Stimulated activated CD8-positive, alpha-beta memory T cell treated with anti-CD3 and anti-CD28 coated beads, Interleukin-7, amount 100 ng/mL, for 24 hours (primary cell): ENCODE data around the gene DMPK.
"Not testable (repeated sequence)": the region's sequence is repeated elsewhere in the genome, so short reads cannot be mapped to it uniquely, and the experiment has no call there.

Source experiments
- DNase-seq: peaks from one replicate; pipeline ENCODE4 v3.0.0-alpha.2; 2020; ENCODE audit warnings: low read depth

The DMPK gene

GRCh38 chr19:45814851-45815480, 32.7 kb upstream of the DMPK start, which contains the start of gene RSPH6A:
Gene RSPH6A (minus strand): TSS chr19:45815308. CDS start chr19:45815176, 132 bp downstream.
- DNase-seq, result no peak

GRCh38 chr19:45814166-45814780, 32.0 kb upstream of the DMPK start:
- DNase-seq, result no peak

- DNase-seq, result no peak
Observed at GRCh38 chr19:45812297-45812696, 30.0 kb upstream of the DMPK start.

- no peak for DNase-seq
Observed at GRCh38 chr19:45809643-45810159, 27.4 kb upstream of the DMPK start.

GRCh38 chr19:45805719-45806118, 23.4 kb upstream of the DMPK start:
- DNase-seq, result no peak

GRCh38 chr19:45804959-45805230, 22.6 kb upstream of the DMPK start:
- DNase-seq, result no peak

GRCh38 chr19:45804140-45804958, 22.1 kb upstream of the DMPK start:
- no peak for DNase-seq

- no peak for DNase-seq
Observed at GRCh38 chr19:45801603-45802175, 19.4 kb upstream of the DMPK start.

- no peak for DNase-seq
Observed at GRCh38 chr19:45800070-45800553, 17.8 kb upstream of the DMPK start.

- not testable (repeated sequence) for DNase-seq
Observed at GRCh38 chr19:45799541-45799940, 17.3 kb upstream of the DMPK start.

GRCh38 chr19:45798995-45799517, 16.8 kb upstream of the DMPK start:
- DNase-seq, result peak; percentile 23

- DNase-seq, result no peak
Observed at GRCh38 chr19:45794627-45795026, 12.3 kb upstream of the DMPK start.

GRCh38 chr19:45793876-45794275, 11.6 kb upstream of the DMPK start:
- no peak for DNase-seq

GRCh38 chr19:45793178-45793564, 10.9 kb upstream of the DMPK start:
- DNase-seq, result no peak

GRCh38 chr19:45792470-45793177, 10.3 kb upstream of the DMPK start, which contains the start of gene DMWD:
Gene DMWD (minus strand): TSS chr19:45792845. CDS start chr19:45792756, 89 bp downstream.
- DNase-seq, result peak; percentile 99

GRCh38 chr19:45791744-45792469, 9.6 kb upstream of the DMPK start:
- no peak for DNase-seq

- no peak for DNase-seq
Observed at GRCh38 chr19:45790942-45791341, 8.7 kb upstream of the DMPK start.

GRCh38 chr19:45789035-45789786, 6.9 kb upstream of the DMPK start:
- DNase-seq, result no peak

- DNase-seq, result no peak
Observed at GRCh38 chr19:45786533-45786894, 4.2 kb upstream of the DMPK start.
